NCI-H460 (cell line): ENCODE data around the gene ITLN2. TPM values are rescaled to one million over a fixed set of nuclear protein-coding genes. Genes with fewer than 3 reads are reported as not detected.
"Not testable (repeated sequence)": the region's sequence is repeated elsewhere in the genome, so short reads cannot be mapped to it uniquely, and the experiment has no call there.

Source experiments
- DNase-seq: peaks from one replicate; pipeline ENCODE4 v3.0.0-alpha.2; 2016; ENCODE audit warnings: low read depth; ENCODE audit errors: extremely low read depth
- total RNA-seq: library from RNA; depleted of rRNA; stranded (reverse); fragments of >200 nt; shearing (Covaris generic); gene quantifications from 2 replicates; pipeline ENCODE4 v1.2.3, GENCODE V29; 2014

The ITLN2 gene
- total RNA-seq, 1 experiment from 2014 or later, result not detected

DNA sequence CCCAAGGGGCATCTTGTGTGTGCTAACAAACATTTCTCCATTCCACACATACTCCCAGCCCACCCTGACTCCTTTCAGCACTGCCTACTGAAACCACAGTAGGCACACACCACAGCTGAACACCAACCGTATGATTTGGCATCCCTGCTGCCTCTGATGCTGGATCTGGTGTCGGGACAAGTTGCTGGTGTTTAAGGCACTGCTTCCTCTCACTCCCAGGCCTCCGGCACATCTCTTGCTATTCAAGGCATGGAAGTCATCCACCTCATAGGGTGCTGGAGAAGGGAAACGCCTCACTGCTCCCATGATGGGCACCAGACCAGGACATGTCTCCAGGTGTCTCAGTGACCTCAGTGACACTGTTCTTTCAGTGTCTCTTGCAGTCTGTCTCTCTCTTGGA lies 2.4 kb upstream of the ITLN2 start:
- DNase-seq, result no peak

DNA sequence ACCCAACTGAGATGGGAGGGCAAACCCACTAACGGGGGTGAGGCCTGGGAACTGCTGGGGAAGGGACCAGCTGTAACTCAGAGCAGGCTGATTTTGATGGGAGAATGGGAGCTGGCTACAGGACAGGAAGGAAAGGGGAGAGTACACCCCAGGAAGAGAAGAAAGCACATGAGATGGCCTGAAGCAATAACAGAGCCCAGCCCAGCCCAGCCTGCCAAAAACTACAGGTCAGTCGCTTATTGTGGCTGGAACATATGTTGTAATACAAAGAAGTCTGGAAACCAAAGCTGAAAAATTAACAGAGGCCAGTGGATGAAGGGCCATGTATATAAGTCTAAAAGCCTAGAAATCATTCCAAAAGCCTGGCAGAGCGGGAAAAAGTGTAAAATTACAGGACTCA lies 1.6 kb downstream of the ITLN2 start:
- DNase-seq, result no peak

DNA sequence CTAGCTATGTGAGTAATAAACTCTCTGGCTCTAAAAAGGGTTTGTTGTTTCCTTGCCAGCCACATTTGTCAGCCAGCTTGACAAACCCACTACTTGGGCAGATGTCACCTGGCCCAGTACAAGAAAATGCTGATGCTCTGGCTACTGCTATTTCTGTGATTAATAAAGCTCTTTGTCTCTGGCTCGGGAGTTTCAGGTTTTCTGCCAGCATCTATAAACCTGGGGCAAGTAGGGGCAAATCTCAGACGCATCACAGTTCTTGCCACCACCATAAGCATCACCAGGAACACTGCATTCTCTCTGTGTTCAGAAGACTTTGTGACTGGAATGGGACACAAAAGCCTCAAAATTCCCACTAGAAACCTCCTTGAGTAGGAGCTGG lies 2.5 kb downstream of the ITLN2 start:
- DNase-seq, result no peak

DNA sequence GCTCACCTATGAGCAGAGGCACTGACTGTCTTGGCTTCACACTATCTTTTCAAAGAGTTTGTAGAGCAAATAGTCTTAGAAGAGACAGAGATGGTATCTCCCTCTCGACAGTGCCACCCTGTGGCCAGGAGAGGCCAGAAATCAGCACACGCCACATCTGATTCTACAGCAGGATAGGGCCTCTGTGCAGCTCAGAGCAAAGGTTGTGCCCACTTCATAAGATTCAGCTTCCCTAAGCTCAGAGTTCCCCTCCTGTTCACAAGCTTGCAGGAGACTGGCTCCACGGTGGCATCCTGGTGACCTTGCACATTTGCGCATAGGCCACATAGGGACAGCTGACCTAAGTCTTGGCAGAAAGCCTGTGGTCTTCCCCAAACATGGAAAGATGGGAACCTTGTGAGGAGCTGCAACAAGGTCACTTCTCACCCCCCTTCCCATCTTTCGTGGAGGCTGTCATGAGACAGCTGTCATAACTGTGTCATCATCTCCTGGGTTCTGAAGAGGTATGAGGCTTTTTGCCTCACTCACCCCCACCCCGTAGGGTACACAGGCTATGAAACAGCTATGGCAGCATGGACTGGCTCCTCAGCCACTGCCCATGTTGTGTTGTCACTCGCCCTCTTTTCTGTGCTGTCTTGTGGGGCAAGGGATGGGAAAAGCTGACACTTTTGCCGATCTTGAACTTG lies 3.0 kb downstream of the ITLN2 start:
- peak; percentile 61 for DNase-seq

DNA sequence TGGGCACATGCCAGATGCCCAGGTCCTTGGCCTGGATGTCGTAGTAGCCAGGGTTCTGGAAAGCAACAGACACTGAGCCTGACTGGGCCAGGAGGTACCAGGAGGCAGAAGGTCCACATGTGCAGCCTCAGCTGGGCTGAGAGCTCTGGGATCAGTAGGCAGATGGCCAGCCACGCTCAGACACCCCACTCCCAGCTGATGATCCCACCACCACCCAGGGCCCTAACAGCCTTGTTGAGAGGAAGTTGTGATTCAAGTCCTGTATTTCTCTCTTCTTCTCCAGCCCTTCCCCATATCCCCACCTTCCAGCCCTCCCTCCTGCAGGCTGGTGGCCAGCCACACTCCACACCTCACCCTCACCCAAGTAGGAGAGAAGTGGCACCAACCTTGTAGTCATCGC lies 4.0 kb downstream of the ITLN2 start:
- DNase-seq, result no peak

DNA sequence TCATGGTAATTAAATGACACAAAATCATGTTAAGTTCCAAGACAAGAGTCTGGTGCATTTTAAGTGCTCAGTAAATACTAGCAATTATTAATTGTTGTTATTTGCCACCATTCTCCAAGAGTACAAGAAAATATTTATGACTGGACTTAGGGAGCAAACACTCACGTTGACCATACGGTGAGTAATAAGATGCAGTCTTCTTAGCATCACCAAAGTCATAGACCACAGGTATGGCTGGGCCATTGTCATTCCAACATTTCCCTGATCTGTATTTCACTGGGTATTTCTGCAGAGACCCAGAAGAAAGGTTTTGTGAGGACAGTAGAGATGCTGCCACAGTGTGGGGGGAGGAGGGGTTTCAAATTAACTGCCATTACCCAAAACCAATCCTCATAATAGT lies 4.7 kb downstream of the ITLN2 start:
- DNase-seq, result no peak

DNA sequence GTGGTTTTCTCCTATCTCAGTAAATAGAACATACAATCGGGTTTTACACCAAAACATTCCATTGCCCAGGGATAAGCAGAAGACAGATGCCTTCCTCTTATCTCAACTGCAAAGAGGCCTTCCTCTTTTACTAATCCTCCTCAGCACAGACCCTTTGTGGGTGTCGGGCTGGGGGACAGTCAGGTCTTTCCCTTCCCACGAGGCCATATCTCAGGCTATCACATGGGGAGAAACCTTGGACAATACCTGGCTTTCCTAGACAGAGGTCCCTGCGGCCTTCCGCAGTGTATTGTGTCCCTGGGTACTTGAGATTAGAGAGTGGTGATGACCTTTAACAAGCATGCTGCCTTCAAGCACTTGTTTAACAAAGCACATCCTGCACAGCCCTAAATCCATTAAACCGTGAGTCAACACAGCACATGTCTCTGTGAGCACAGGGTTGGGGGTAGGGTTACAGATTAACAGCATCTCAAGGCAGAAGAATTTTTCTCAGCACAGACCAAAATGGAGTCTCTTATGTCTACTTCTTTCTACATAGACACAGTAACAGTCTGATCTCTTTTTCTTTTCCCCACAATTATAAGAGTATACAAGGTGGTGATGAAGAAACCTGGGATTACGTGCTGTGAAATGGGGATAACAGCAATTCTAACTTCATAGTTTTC lies 5.3 kb downstream of the ITLN2 start:
- not testable (repeated sequence) for DNase-seq

DNA sequence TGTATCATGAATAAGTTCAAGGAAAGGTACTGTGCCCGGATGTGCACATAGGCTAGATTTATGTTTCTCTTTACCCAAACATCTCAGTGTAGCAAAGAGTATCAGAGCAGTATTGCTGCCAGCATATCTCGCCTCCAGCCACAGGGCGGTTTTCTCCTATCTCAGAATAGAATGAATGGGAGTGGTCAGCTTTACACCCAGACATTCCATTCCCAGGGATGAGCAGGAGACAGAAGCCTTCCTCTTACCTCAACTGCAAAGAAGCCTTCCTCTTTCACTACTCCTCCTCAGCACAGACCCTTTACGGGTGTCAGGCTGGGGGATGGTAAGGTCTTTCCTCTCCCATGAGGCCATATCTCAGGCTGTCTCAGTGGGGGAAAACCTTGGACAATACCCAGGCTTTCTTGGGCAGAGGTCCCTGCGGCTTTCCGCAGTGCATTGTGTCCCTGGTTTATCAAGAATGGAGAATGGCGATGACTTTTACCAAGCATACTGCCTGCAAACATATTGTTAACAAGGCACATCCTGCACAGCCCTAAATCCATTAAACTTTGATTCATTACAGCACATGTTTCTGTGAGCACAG lies 7.3 kb downstream of the ITLN2 start:
- DNase-seq, result not testable (repeated sequence)

DNA sequence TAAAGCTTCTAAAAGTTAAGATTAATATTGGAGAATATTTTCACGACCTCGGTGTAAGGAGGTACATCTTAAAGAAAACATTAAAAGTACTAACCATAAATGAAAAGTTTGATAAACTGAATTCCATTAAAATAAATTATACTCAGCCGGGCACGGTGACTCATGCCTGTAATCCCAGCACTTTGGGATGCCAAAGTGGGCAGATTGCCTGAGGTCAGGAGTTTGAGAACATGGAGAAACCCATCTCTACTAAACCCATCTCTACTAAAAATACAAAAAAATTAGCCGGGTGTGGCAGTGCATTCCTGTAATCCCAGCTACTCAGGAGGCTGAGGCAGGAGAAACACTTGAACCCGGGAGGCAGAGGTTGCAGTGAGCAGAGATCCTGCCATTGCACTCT lies 8.7 kb downstream of the ITLN2 start:
- not testable (repeated sequence) for DNase-seq

DNA sequence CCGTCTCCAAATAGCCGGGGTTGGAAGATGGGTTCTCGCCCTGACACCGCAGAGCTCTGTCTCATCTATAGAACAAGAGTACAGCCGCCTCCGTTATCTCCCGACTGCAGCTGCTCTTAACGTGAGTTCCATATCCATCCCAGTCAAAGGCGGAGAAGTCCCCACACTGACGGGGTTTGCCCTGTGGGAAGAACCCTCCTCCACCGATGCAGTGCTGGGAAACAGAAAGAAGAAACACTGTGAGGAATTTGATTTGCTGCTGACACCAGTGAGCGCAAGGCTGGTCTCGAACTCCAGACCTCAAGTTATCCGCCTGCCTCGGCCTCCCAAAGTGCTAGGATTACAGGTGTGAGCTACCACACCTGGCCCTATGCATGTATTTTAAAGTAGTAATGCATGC lies 9.5 kb downstream of the ITLN2 start:
- DNase-seq, result no peak

DNA sequence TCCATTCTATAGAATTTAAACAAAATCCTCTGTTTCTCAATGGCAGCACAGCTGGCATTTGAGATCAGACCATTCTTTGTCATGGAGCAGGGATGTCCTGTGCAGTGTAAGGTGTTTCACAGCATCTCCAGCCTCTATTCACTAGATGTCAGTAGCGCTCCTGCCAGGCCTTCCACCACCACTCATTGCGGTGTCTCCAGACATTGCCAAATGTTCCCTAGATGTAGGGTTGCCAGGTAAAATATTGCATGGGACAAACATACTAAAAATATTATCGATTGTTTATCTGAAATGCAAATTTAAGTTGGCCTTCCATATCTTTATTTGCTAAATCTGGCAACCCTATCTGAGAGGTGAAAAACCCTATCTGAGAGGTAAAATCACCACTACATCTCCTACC lies 11.7 kb downstream of the ITLN2 start:
- no peak for DNase-seq

DNA sequence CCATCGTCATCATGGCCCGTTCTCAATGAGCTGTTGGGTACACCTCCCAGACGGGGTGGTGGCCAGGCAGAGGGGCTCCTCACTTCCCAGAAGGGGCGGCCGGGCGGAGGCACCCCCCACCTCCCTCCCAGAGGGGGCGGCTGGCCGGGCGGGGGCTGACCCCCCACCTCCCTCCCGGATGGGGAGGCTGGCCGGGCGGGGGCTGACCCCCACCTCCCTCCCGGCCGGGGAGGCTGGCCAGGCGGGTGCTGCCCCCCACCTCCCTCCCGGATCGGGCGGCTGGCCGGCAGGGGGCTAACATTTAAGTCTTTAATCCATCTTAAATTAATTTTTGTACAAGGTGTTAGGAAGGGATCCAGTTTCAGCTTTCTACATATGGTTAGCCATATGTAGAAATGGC lies 17.9 kb downstream of the ITLN2 start:
- not testable (repeated sequence) for DNase-seq

DNA sequence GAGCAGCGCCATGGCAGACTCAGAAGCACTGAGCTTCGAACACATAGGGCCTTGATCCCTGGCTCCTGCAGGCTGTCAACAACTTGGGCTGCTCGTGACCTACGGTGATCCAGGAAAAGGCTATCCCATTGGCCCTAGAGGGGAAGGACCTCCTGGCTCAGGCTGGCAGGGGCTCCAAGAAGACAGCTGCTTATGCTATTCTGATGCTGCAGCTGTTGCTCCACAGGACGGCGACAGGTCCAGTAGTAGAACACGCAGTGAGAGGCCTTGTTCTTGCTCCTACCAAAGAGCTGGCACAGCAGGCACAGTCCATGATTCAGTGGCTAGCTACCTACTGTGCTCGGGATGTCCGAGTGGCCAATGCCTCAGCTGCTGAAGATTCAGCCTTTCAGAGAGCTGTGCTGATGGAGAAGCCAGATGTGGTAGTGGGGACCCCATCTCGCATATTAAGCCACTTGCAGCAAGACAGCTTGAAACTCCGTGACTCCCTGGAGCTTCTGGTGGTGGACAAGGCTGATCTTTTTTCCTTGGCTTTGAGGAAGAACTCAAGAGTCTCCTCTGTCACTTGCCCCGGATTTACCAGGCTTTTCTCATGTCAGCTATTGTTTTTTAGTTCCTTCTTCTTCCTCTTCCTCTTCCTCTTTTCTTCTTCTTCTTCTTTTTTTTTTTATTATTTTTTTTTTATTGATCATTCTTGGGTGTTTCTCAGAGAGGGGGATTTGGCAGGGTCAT lies 18.9 kb downstream of the ITLN2 start:
- DNase-seq, result no peak

DNA sequence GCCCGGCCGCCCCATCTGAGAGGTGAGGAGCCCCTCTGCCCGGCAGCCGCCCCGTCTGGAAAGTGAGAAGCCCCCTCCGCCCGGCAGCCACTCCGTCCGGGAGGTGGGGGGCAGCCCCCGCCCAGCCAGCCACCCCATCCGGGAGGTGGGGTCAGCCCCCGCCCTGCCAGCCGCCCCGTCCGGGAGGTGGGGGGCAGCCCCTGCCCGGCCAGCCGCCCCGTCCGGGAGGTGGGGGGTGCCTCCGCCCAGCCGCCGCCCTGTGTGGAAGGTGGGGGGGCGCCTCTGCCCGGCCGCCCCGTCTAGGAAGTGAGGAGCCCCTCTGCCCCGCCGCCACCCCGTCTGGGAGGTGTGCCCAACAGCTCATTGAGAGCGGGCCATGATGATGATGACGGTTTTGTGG lies 21.3 kb downstream of the ITLN2 start:
- DNase-seq, result not testable (repeated sequence)

DNA sequence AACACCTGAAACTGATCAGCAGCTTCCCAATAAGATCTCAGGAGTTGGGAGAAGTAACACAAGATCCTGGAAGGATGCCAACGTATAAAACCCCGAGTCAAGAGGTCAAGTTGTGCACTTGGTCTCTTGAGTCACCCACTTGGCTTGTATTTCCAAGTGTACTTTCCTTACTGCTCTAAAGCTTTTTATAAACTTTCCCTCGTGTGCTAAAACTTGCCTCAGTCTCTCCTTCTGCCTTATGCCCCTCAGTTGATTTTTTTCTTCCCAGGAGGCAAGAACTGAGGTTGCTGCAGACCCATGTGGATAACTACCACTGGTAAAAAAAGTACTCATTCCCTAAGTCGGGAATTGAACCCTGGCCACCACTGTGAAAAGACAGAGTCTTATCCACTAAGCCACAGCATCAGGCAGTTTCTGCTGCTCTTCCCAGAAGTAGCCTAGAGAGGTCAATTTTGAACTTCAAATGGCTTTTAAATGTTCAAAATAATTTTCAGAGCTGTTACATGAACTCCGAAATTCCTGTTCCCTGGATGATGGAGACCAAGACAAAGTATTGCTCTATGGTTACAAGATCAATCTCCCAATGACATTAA lies 28.9 kb downstream of the ITLN2 start:
- DNase-seq, result peak; percentile 27

DNA sequence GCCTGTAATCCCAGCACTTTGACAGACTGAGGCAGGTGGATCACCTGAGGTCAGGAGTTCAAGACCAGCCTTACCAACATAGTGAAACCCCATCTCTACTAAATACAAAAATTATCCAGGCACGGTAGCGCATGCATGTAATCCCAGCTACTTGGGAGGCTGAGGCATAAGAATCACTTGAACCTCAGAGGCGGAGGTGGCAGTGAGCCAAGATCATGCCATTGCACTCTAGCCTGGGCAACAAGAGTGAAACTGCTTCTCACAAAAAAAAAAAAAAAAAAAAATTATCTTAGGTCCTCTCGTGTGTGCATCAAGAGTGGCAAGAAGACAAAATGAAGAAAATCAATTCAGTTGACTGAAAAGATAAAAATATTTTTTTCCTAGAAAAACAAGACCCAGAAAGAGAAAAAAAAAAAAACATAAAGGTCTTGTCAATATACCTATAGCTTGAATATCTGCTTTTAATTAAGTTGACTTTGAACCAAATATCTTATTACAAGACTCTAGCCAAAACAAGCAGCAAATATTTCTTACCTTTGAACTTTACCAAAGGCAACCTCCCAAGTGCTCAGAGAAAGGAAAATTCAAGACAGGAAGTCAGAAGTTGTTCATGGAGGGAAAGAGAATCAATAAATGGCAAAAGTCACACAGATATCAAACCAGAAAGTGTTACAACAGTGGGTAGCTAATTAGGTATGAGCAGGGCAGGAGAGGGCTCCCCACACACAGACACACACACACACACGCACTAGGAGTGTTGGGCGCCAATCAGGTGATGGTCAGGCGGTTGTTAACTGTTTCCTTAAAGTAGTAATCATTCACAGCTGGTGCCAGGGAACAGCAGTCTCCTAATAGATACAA lies 29.6 kb downstream of the ITLN2 start:
- DNase-seq, result no peak

DNA sequence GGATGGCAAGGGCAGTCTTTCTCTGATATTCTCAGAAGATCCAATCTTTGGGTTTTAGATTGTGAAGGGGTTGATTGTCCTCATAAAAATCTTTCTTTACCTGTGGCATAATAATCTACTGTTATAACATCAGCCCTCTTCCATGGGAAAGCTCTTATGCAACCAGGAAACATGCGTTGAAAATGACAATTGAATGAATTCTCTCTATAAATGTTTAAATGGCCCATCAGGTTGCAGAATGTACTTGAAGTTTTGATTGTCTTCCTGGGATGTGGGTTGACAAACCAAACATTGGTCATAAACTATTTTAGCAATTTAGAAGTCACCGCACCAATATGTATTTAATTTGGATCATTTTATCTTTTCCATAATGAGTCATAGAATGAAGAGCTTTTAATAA lies 37.9 kb downstream of the ITLN2 start:
- DNase-seq, result no peak

DNA sequence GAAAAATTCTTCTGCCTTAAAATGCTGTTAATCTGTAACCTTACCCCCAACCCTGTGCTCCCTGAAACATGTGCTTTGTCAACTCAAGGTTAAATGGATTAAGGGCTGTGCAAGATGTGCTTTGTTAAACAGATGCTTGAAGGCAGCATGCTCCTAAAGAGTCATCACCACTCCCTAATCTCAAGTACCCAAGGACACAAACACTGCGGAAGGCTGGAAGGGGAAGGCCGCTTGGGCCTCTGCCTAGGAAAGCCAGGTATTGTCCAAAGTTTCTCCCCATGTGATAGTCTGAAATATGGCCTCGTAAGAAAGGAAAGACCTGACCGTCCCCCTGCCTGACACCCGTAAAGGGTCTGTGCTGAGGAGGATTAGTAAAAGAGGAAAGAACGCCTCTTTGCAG lies 41.4 kb downstream of the ITLN2 start:
- not testable (repeated sequence) for DNase-seq

DNA sequence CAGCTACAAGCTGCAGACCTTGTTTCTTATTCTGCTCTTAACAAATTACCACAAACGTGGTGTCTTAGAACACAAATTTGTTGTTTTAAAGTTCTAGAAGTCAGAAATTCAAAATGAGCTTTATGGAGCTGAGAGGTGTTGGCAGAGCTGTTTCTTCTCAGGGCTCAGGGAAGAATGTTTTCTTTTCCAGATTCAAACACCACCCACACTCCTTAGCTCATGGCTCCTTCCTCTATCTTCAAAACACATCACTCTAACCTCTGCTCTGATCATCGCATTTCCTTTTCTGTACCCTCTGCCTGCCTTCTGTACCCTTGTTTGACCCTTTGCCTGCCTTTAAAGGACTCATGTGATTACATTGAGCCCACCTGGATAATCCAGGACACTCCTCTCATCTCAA lies 42.7 kb downstream of the ITLN2 start:
- DNase-seq, result no peak

DNA sequence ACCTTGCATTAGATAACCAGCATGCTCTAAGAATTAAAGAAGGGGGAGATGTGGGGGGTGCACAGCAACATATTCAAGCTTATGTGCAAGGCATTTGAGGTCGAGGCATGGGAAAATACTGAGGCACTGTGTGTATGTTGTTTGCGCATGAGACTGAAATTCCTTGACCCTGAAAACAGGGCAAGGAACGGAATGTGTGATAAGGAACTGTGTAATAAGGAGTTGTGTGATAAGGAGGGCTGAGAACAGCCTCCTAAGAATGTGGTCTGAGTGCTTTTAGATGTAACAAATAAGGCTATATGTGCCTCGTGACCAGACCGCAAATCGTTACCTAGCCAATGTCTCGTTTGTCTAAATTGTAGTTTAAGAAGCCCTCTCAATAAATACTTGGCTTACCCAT lies 43.2 kb downstream of the ITLN2 start:
- DNase-seq, result no peak
